ENCODE results near the gene TBC1D10B.
A peak's percentile ranks its signal among the peaks of the same experiment; 100 is the strongest.
"Not testable (repeated sequence)": the region's sequence is repeated elsewhere in the genome, so short reads cannot be mapped to it uniquely, and the experiment has no call there.

The TBC1D10B gene

GRCh38 chr16:30397056-30397455 lies 26.8 kb upstream of the TBC1D10B start:
- ATAC-seq = no peak

- not testable (repeated sequence) for ATAC-seq
Observed at GRCh38 chr16:30396627-30397026, 26.3 kb upstream of the TBC1D10B start.

- peak in 1 of 2 donors; percentile 8 for ATAC-seq
Observed at GRCh38 chr16:30395992-30396585, 25.8 kb upstream of the TBC1D10B start.

GRCh38 chr16:30395155-30395991 lies 25.1 kb upstream of the TBC1D10B start, which contains the start of gene ZNF48:
TSS of gene ZNF48 (plus strand) at chr16:30395420. CDS start at chr16:30395795, 375 bp downstream.
- peak; percentile 80 to 82 for ATAC-seq

GRCh38 chr16:30394592-30395154 lies 24.4 kb upstream of the TBC1D10B start:
- ATAC-seq = no peak

GRCh38 chr16:30383521-30383920 lies 13.2 kb upstream of the TBC1D10B start:
- ATAC-seq = no peak

- peak; percentile 39 to 50 for ATAC-seq
Observed at GRCh38 chr16:30382111-30382881, 12.0 kb upstream of the TBC1D10B start, which contains the start of gene SEPTIN1. TSS of gene SEPTIN1 (minus strand) at chr16:30382561. CDS start at chr16:30382542, 19 bp downstream.

- no peak for ATAC-seq
Observed at GRCh38 chr16:30381291-30382041, 11.2 kb upstream of the TBC1D10B start.

GRCh38 chr16:30380803-30381208 lies 10.5 kb upstream of the TBC1D10B start:
- no peak for ATAC-seq

- no peak for ATAC-seq
Observed at GRCh38 chr16:30380072-30380802, 9.9 kb upstream of the TBC1D10B start.

GRCh38 chr16:30379158-30379783 lies 9.0 kb upstream of the TBC1D10B start:
- no peak for ATAC-seq

- ATAC-seq = peak; percentile 88 to 92
Observed at GRCh38 chr16:30378236-30379157, 8.2 kb upstream of the TBC1D10B start.

GRCh38 chr16:30377812-30378235 lies 7.5 kb upstream of the TBC1D10B start:
- ATAC-seq = peak; percentile 38 to 40

GRCh38 chr16:30377050-30377811 lies 6.9 kb upstream of the TBC1D10B start:
- no peak for ATAC-seq

- no peak for ATAC-seq
Observed at GRCh38 chr16:30376461-30376902, 6.2 kb upstream of the TBC1D10B start.

GRCh38 chr16:30375864-30376263 lies 5.6 kb upstream of the TBC1D10B start:
- ATAC-seq = no peak

GRCh38 chr16:30374538-30374937 lies 4.2 kb upstream of the TBC1D10B start, which contains the start of gene MYL11:
TSS of gene MYL11 (plus strand) at chr16:30374802. CDS start at chr16:30374858, 56 bp downstream.
- ATAC-seq = no peak

- ATAC-seq = no peak
Observed at GRCh38 chr16:30372725-30373124, 2.4 kb upstream of the TBC1D10B start.

Measured in activated CD4-positive, CD25-positive, alpha-beta regulatory T cell treated with anti-CD3 and anti-CD28 coated beads, Interleukin-2, amount 50 U/mL, for 24 hours (primary cell).